T1000 (cell line): ENCODE data around the gene PSTPIP1.
"Not testable (repeated sequence)": the region's sequence is repeated elsewhere in the genome, so short reads cannot be mapped to it uniquely, and the experiment has no call there.

Experiments used
- DNase-seq: peaks from one replicate; lab custom pipeline; 2025; ENCODE audit warnings: mixed read lengths; lab: John Stamatoyannopoulos, UW

The PSTPIP1 gene

GRCh38 chr15:76994971-76995945 is at the start of gene PSTPIP1:
Gene PSTPIP1 (plus strand): TSS chr15:76995126. CDS start chr15:76995574, 448 bp downstream.
- DNase-seq = no peak

- DNase-seq = no peak
These were observed 49.3 kb upstream of the PSTPIP1 start for GRCh38 chr15:76945494-76946093.

GRCh38 chr15:76947454-76947853 is 47.5 kb upstream of the PSTPIP1 start:
- DNase-seq = no peak

- DNase-seq = no peak
These were observed 43.7 kb upstream of the PSTPIP1 start for GRCh38 chr15:76951220-76951619.

- no peak for DNase-seq
These were observed 41.0 kb upstream of the PSTPIP1 start for GRCh38 chr15:76953913-76954312.

GRCh38 chr15:76954744-76955143 is 40.2 kb upstream of the PSTPIP1 start:
- no peak for DNase-seq

GRCh38 chr15:76961268-76962011 is 33.5 kb upstream of the PSTPIP1 start:
- no peak for DNase-seq

GRCh38 chr15:76962337-76963013 is 32.5 kb upstream of the PSTPIP1 start:
- DNase-seq = no peak

GRCh38 chr15:76963596-76963995 is 31.3 kb upstream of the PSTPIP1 start:
- DNase-seq = no peak

- DNase-seq = no peak
These were observed 30.8 kb upstream of the PSTPIP1 start for GRCh38 chr15:76964157-76964556.

- not testable (repeated sequence) for DNase-seq
These were observed 28.9 kb upstream of the PSTPIP1 start for GRCh38 chr15:76966051-76966450.

- no peak for DNase-seq
These were observed 27.9 kb upstream of the PSTPIP1 start for GRCh38 chr15:76967067-76967466.

GRCh38 chr15:76968306-76968705 is 26.6 kb upstream of the PSTPIP1 start:
- DNase-seq = no peak

GRCh38 chr15:76972389-76973361 is 22.3 kb upstream of the PSTPIP1 start:
- DNase-seq = no peak

GRCh38 chr15:76973362-76973743 is 21.6 kb upstream of the PSTPIP1 start:
- no peak for DNase-seq

- no peak for DNase-seq
These were observed 21.0 kb upstream of the PSTPIP1 start for GRCh38 chr15:76973906-76974305.

- DNase-seq = no peak
These were observed 20.4 kb upstream of the PSTPIP1 start for GRCh38 chr15:76974456-76975036.

- no peak for DNase-seq
These were observed 18.8 kb upstream of the PSTPIP1 start for GRCh38 chr15:76976141-76976540.

GRCh38 chr15:76976572-76977270 is 18.2 kb upstream of the PSTPIP1 start:
- no peak for DNase-seq
